HepG2 (cell line): ENCODE results near the gene CHST11. TPM values are rescaled to one million over a fixed set of nuclear protein-coding genes. Genes with fewer than 3 reads are reported as not detected.

Experiments
- ATAC-seq: fragments of 200-7000 bp; cut with Tn5 transposase; 3 replicates; pipeline ENCODE4 v1.9.1; 2020; ENCODE audit warnings: mild to moderate bottlenecking, moderate library complexity
- BruUV-seq: library from RNA; stranded (reverse); fragments of 400-500 nt; replicated peaks from 2 replicates; lab custom pipeline; 2021; lab: Mats Ljungman, UMichigan
- CTCF ChIA-PET: fragments of 300-600 bp; formaldehyde crosslinking; extraction: SDS; loops from one replicate; lab custom pipeline; 2021; ENCODE audit warnings: low total read pairs, inconsistent platforms, low intra/inter-chr PET ratio; lab: Yijun Ruan, JAX
- POLR2A ChIA-PET: fragments of 350-600 bp; sonication (Branson Sonifier 250); formaldehyde crosslinking; loops from one replicate; lab custom pipeline; 2020; ENCODE audit warnings: antibody characterized with exemption, inconsistent platforms; lab: Yijun Ruan, JAX
- DNase-seq: peaks from one replicate; pipeline ENCODE4 v3.0.0-alpha.2; 2015; ENCODE audit warnings: low spot score
- FAIRE-seq: peaks from 3 replicates; lab custom pipeline; 2011; peaks lifted over from hg19 to GRCh38; lab: Jason Lieb, UNC
- H2AFZ ChIP-seq: one replicate; pipeline ENCODE4 v1.6.1; 2011; ENCODE audit warnings: low read length, inconsistent platforms
- H3K27ac ChIP-seq: fragments of 300-600 bp; 3 replicates; pipeline ENCODE4 v1.8.0; 2011; ENCODE audit warnings: mixed run types, mild to moderate bottlenecking, mixed read lengths, low read length, inconsistent platforms; ENCODE audit not compliant: insufficient read depth; ENCODE audit errors: extremely low read length
- H3K27me3 ChIP-seq, 2 experiments: fragments of 200-600 bp in 1 of 2; 2 replicates in 1 of 2; 3 replicates in 1 of 2; pipeline versions ENCODE4 v1.6.0 to v1.8.0; 2011; ENCODE audit warnings: low read length in 2 of 2, mild to moderate bottlenecking in 2 of 2, moderate library complexity in 2 of 2, inconsistent platforms in 1 of 2; ENCODE audit not compliant: insufficient read depth in 2 of 2, control insufficient read depth in 1 of 2
- H3K36me3 ChIP-seq, 2 experiments: fragments of 200-600 bp in 1 of 2; replicated peaks in 1 of 2; 2 replicates in 1 of 2; 3 replicates in 1 of 2; pipeline versions ENCODE4 v1.5.1 to v1.8.0; 2011; ENCODE audit warnings: low read length in 2 of 2, inconsistent platforms in 1 of 2; ENCODE audit not compliant: insufficient read depth in 2 of 2, control insufficient read depth in 1 of 2
- H3K4me1 ChIP-seq: 2 replicates; pipeline ENCODE4 v1.5.1; 2012; ENCODE audit warnings: low read length, inconsistent platforms; ENCODE audit not compliant: insufficient read depth
- H3K4me2 ChIP-seq: 2 replicates; pipeline ENCODE4 v1.6.0; 2011; ENCODE audit warnings: low read depth, low read length, inconsistent platforms
- H3K4me3 ChIP-seq, 3 experiments: fragments of 200-600 bp in 1 of 3; sonication (generic), shearing (Covaris generic) in 1 of 3; replicated peaks in 1 of 3; 2 replicates each; pipeline ENCODE4 v1.5.1; 2011 to 2016; ENCODE audit warnings: low read length in 3 of 3, inconsistent platforms in 2 of 3, low read depth in 2 of 3, mild to moderate bottlenecking in 2 of 3, control low read depth in 1 of 3, mixed read lengths in 1 of 3; ENCODE audit not compliant: insufficient read depth in 1 of 3
- H3K79me2 ChIP-seq: one replicate; pipeline ENCODE4 v1.6.1; 2011; ENCODE audit warnings: low read length, inconsistent platforms; ENCODE audit not compliant: insufficient read depth
- H3K9ac ChIP-seq: 2 replicates; pipeline ENCODE4 v1.6.0; 2011; ENCODE audit warnings: mild to moderate bottlenecking, low read depth, low read length, inconsistent platforms; ENCODE audit not compliant: insufficient read depth
- H3K9me3 ChIP-seq: 2 replicates; pipeline ENCODE4 v1.5.1; 2012; ENCODE audit warnings: mild to moderate bottlenecking, low read length
- H4K20me1 ChIP-seq: 2 replicates; pipeline ENCODE4 v1.6.0; 2011; ENCODE audit warnings: inconsistent platforms, mild to moderate bottlenecking, low read length, moderate library complexity; ENCODE audit not compliant: insufficient read depth
- ATF7-NPFF ChIP-seq: sonication (generic); formaldehyde crosslinking; IDR thresholded peaks from 2 replicates; pipeline ENCODE4 v1.8.1; 2023; ENCODE audit warnings: mild to moderate bottlenecking, low read depth, missing genetic modification reagents, moderate library complexity
- CBFB ChIP-seq: sonication (generic); formaldehyde crosslinking; IDR thresholded peaks from 2 replicates; pipeline ENCODE4 v1.4.0; 2020; ENCODE audit warnings: missing genetic modification reagents
- ELK4 ChIP-seq: sonication (generic); formaldehyde crosslinking; IDR thresholded peaks from 2 replicates; pipeline ENCODE4 v1.9.0; 2021; ENCODE audit warnings: missing genetic modification reagents, borderline replicate concordance
- FOXK2 ChIP-seq: fragments of 450-650 bp; IDR thresholded peaks from 2 replicates; pipeline ENCODE4 v1.6.1; 2016
- GATA4 ChIP-seq: sonication (generic); IDR thresholded peaks from 2 replicates; pipeline ENCODE4 v1.6.1; 2016; ENCODE audit warnings: antibody characterized with exemption, low read depth, borderline replicate concordance
- HMGA1 ChIP-seq: sonication (generic); formaldehyde crosslinking; conservative IDR thresholded peaks from 2 replicates; pipeline ENCODE4 v1.4.0; 2020; ENCODE audit warnings: missing genetic modification reagents
- HNF1A ChIP-seq, 2 experiments: sonication (generic) in 1 of 2; formaldehyde crosslinking in 1 of 2; IDR thresholded peaks; 2 replicates each; pipeline versions ENCODE4 v1.4.0 to v1.6.1; 2016 to 2020; ENCODE audit warnings: borderline replicate concordance in 1 of 2, low read depth in 1 of 2, mild to moderate bottlenecking in 1 of 2, missing genetic modification reagents in 1 of 2
- NCOA5 ChIP-seq: sonication (generic); formaldehyde crosslinking; IDR thresholded peaks from 2 replicates; pipeline ENCODE4 v1.4.0; 2020; ENCODE audit warnings: missing genetic modification reagents
- ZFP36L2 ChIP-seq: sonication (generic); formaldehyde crosslinking; IDR thresholded peaks from 2 replicates; pipeline ENCODE4 v1.4.0; 2020; ENCODE audit warnings: missing genetic modification reagents
- ZFP37 ChIP-seq: sonication (generic); formaldehyde crosslinking; IDR thresholded peaks from 2 replicates; pipeline ENCODE4 v1.4.0; 2020; ENCODE audit warnings: missing genetic modification reagents, borderline replicate concordance
- ZNF562 ChIP-seq: sonication (generic); formaldehyde crosslinking; IDR thresholded peaks from 2 replicates; pipeline ENCODE4 v1.8.0; 2022; ENCODE audit warnings: missing genetic modification reagents, borderline replicate concordance
- ZNF564 ChIP-seq: sonication (generic); formaldehyde crosslinking; IDR thresholded peaks from 2 replicates; pipeline ENCODE4 v1.8.1; 2023; ENCODE audit warnings: mild to moderate bottlenecking, missing genetic modification reagents
- ZNF703 ChIP-seq: sonication (generic); formaldehyde crosslinking; IDR thresholded peaks from 2 replicates; pipeline ENCODE4 v1.5.1; 2020; ENCODE audit warnings: missing genetic modification reagents, mild to moderate bottlenecking, moderate library complexity, borderline replicate concordance
- WGBS: methylation state at CpG from one replicate; pipeline ENCODE4 v1.1.6; 2017; ENCODE audit warnings: low lambda C conversion rate; 5-methylcytosine and 5-hydroxymethylcytosine counted together
- in situ Hi-C: cut with HindIII; loops from 2 replicates; pipeline ENCODE4 v1.10.0; 2017; ENCODE audit warnings: low pct_unique_long_range_greater_than_20kb; ENCODE audit not compliant: extremely low pct_ligation_motif_present
- intact Hi-C: fragments of 100-400 bp; cut with micrococcal nuclease; formaldehyde crosslinking; loops from one replicate; pipeline ENCODE4 v1.10.0; 2022; ENCODE audit not compliant: unreplicated experiment
- polyA plus RNA-seq, 8 experiments: library from polyadenylated mRNA; depleted of rRNA in 3 of 8; stranded (reverse) in 7 of 8; unstranded in 1 of 8; fragments of >200 nt; fragmentation: Illumina TruSeq in 4 of 8; extraction: Trizol in 4 of 8; gene quantifications; 2 replicates each; pipeline versions ENCODE4 v1.2.1 to v1.2.3, GENCODE V29; 2011 to 2016; ENCODE audit warnings: low read depth in 4 of 8, missing spikeins in 1 of 8, mixed read lengths in 1 of 8; ENCODE audit not compliant: insufficient read depth in 1 of 8
- total RNA-seq, 5 experiments: library from RNA; depleted of rRNA; stranded (reverse); fragments of >200 nt; fragmentation: Illumina TruSeq; extraction: Trizol; gene quantifications; 2 replicates each; pipeline ENCODE4 v1.2.3, GENCODE V29; 2016; ENCODE audit warnings: low read depth in 1 of 5
- TF ChIP-seq, protein P1 (sequence below): sonication (generic); formaldehyde crosslinking; IDR thresholded peaks from 2 replicates; pipeline ENCODE4 v1.4.0; 2020; ENCODE audit warnings: mild to moderate bottlenecking, missing genetic modification reagents

Gene CHST11
- total and polyA plus RNA-seq, 2 of the 13 experiments (the other 11 are each of a cell fraction or from before 2014, with no cell fraction given): 0.15 TPM; not detected in 1

- FAIRE-seq: no peak
These were observed 238.9 kb downstream of the CHST11 start for GRCh38 chr12:104695453-104696148.

More at GRCh38 chr12:104695453-104696148, 238.9 kb downstream of the CHST11 start:
- Histone ChIP-seq H3K27me3 (peaks cover 2 to 5% of the 10 kb centered on the region in 2 experiments; a peak in 3 of 5 replicates), H3K36me3 (no peaks in the 10 kb centered on the region), H3K4me1 (no peaks in the 10 kb centered on the region), H3K9me3 (no peaks in the 10 kb centered on the region), H3K9ac (no peak overlapping the region), H3K79me2 (no peaks in the 10 kb centered on the region), H3K27ac (no peak overlapping the region), H4K20me1 (no peaks in the 10 kb centered on the region), H3K4me2 (no peak overlapping the region), H3K4me3 (no peak overlapping the region), H2AFZ (no peak overlapping the region)
- in situ Hi-C loops: no loop called here
- no peak for DNase-seq
- ChIA-PET POLR2A (no interaction called here), CTCF (no interaction called here)
- intact Hi-C loops: no loop called here
- ATAC-seq: no peak
- TF ChIP-seq ZFP36L2 (CRISPR knock-in tag) (no peak), ZNF564 (CRISPR knock-in tag) (no peak), ATF7-NPFF (CRISPR knock-in tag) (no peak), FOXK2 (no peak), HMGA1 (CRISPR knock-in tag) (no peak), CBFB (CRISPR knock-in tag) (no peak), ZNF562 (CRISPR knock-in tag) (no peak), ELK4 (CRISPR knock-in tag) (no peak), GATA4 (no peak), ZNF703 (CRISPR knock-in tag) (no peak), NCOA5 (CRISPR knock-in tag) (no peak), ZFP37 (CRISPR knock-in tag) (no peak), HNF1A (IDR thresholded peaks at IDR 0.05; ENCODE audit: low read depth) (no peak), HNF1A (CRISPR knock-in tag; IDR thresholded peaks at IDR 0.05; ENCODE audit: borderline replicate concordance) (no peak)
- TF ChIP-seq, protein P1, sequence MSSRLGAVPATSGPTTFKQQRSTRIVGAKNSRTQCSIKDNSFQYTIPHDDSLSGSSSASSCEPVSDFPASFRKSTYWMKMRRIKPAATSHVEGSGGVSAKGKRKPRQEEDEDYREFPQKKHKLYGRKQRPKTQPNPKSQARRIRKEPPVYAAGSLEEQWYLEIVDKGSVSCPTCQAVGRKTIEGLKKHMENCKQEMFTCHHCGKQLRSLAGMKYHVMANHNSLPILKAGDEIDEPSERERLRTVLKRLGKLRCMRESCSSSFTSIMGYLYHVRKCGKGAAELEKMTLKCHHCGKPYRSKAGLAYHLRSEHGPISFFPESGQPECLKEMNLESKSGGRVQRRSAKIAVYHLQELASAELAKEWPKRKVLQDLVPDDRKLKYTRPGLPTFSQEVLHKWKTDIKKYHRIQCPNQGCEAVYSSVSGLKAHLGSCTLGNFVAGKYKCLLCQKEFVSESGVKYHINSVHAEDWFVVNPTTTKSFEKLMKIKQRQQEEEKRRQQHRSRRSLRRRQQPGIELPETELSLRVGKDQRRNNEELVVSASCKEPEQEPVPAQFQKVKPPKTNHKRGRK (CRISPR knock-in tag): no peak
- WGBS: 38% methylated on average over 11 of the region's 12 CpGs
- no TSS peak for BruUV-seq
